GM21786 (cell line): ENCODE measurements around the gene MMP7.
"Not testable (repeated sequence)": the region's sequence is repeated elsewhere in the genome, so short reads cannot be mapped to it uniquely, and the experiment has no call there.

Experiments
- ATAC-seq: cut with Tn5 transposase; IDR thresholded peaks from one replicate; pipeline ENCODE4 v1.9.1; 2021; ENCODE audit not compliant: unreplicated experiment

Gene MMP7

DNA sequence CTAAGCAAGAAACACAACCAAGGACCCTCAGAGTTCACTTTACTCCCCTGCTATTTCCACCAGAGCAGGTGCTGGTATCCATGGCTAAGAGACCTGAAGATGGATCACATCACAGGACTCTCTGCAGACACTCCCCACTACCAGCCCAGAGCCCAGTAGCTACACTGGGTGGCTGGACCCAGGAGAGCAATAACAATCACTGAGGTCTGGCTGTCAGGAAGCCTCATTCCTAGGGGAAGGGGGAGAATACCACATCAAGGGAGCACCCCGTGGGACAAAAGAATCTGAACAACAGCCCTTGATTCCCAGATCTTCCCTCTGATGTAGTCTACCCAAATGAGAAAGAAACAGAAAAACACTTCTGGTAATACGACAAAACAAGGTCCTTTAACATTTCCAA, 9.0 kb upstream of the MMP7 start:
- ATAC-seq = no peak

DNA sequence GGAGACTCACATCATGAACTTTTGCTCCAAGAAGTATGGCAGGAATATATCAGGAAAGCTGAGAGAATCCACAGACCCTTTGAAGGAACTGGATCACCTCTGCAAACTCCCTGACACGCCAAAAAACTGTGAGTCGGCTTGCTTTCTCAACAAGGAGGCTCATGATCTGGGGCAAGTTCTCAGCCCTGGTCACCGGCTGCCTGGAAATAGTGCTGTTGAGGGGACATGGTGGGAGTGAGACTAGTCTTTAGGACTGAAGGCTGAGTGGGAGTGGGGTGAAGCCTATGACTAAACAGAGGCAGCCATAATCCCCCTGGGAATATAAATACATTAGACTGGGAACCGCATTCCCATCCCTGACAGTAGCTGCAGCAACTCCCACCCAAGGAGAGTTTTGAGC, 8.4 kb upstream of the MMP7 start:
- ATAC-seq = no peak

DNA sequence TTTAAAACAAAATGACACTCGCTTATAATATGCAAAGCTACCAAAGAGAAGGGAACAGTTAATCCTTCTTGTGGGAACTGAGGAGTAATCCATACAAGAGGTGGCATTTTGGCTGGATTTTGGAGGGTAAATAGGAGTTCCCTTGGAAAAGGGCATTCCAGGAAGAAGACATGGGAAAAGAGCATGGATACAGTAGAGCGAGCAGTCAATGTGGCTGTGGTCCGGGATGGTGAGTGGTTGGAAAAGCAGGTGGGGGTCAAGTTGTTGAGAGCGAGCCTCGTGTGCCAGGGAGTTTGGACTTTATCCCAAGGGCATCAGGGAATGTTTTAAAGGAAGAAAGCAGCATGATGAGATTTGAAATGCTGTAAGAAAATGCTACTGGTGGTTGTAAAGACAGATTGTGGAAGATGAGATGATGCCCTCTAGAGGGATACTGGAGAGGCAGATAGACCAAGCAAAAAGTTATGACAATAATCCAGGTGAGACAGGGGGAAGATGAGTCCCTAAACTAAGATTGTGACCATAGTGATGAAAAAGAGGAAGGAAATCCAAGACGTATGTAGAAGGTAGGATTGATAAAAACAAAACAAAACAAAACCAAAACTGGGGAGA, 3.8 kb upstream of the MMP7 start:
- no peak for ATAC-seq

DNA sequence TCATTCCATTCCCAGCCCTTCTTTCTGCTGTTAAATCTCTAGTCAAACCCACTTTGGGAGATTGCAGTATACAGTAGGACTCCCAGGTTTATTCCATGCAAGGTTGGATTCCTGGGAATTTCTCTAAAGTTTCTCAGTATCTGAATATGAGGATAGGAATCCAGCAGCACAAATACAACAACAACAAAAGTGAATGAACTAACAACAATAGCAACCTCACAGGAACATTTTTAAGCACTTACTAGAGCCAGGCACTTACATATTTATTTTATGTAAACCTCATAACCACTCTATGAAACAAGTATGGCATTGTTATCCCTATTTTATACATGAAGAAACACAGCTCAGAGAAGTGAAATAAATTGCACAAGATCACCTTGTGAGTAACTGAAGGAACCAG, 1.9 kb downstream of the MMP7 start:
- no peak for ATAC-seq

DNA sequence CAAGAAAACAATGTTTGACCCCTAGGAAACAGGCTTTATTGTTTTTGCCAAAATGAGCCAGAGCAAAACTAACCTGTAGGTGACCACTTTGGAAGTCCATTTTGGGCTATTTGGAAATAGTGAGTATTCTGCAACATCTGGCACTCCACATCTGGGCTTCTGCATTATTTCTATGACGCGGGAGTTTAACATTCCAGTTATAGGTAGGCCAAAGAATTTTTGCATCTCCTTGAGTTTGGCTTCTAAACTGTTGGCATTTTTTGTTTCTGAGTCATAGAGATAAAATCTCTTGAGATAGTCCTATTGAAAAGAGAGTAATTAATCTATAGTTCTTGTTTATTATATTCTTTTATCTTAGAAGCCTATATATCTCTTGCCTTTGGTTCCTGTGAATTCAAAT, 2.9 kb downstream of the MMP7 start:
- no peak for ATAC-seq

DNA sequence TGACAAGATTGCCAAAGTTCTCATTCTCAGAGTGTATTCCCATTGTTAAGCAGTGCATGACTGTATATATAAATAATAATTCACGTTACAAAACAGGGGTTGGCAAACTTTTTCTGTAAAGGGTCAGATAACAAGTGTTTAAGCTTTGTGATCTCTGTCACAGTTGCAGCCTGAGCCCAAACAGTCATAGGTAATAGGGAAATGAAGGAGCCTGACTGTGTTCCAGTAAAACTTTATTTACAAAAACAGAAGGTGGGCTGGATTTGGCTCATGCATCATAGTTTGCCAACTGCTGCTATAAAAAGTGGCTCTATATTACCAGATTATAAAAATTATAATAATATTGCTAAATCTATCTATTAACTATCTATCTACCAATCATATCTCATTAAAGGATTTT, 3.5 kb downstream of the MMP7 start:
- no peak for ATAC-seq

DNA sequence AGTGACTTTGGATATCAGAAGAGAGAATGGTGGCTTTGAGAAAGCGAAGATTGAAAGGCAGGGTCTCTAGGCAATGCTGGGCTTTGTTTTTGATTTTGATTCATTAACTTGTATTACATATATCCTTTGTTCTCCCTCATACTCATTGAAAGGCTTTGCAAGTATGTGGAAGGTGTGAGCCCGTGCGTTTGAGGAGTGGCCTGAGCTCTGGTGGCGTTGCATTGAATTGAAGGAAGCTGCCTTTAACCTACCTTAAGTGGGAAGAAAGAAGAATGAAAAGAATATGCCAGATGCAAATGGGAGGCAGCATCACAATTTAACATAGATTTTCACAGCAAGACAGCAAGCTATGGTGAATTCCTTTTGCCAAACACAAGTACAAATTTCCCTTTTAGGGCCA, 6.7 kb downstream of the MMP7 start:
- no peak for ATAC-seq

DNA sequence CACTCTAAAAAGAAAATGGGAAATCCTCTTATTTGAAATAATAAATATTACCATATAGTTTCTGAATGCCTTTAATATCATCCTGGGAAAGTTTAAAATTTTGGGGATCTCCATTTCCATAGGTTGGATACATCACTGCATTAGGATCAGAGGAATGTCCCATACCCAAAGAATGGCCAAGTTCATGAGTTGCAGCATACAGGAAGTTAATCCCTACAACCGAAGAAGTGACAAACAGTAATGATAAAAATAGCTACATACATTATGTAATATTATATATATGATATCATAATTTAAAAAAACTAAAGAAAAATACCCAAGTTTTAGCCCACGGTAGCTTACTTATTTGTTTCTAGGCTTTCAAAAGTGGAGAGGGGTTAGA, 7.4 kb downstream of the MMP7 start:
- ATAC-seq = no peak

DNA sequence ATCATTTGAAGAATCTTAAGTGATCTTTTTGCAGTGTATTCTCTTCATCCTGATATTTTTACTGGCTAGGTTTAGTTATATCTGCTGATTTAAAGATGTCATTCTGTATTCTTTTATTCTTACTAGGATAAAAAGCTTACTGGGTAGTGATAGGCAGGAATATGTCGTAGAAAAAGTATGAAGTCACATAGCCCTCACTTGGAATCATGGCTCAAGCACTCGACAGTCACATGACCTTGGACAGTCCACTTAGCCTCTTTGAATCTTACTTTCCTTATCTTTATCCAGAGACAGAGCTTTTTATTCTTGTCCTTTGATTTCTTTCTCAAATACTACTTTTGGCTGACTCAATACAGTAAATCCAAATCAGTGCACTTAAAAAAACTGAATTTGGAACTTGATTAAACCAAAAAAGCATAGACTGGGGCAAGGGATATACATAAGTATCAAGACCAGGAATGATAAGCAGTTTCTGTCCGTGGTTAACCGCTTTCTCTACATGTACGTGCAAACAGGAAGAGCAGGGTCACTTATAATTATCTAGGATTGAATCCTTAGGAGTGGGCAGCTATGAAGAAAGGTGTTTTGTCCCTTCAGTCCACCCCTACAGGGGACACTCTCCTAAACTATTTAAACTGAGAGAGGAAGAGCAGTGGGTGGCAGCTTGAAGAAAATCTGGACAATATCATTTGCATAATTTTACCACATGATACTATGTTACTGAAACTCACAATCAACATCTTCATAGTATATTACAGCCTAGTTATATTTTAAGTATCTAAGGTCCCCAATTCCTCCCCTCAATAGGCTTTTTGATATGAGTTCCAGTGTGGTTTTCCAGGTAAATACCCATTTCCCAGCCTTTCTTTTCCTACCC, 8.0 kb downstream of the MMP7 start:
- peak; percentile 64 for ATAC-seq

DNA sequence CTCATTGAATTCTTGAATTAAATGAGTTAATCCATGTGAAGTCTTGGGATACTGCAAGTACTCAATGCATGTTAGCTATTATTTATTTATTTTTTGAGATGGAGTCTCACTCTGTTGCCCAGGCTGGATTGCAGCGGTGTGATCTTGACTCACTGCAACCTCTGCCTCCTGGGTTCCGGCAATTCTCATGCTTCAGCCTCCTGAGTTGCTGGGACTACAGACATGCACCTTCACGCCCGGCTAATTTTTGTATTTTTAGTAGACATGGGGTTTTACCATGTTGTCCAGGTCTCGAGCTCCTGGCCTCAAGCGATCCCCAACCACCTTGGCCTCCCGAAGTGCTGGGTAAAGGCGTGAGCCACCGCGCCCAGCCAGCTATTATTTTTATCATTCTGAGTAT, 9.4 kb downstream of the MMP7 start:
- ATAC-seq = no peak

DNA sequence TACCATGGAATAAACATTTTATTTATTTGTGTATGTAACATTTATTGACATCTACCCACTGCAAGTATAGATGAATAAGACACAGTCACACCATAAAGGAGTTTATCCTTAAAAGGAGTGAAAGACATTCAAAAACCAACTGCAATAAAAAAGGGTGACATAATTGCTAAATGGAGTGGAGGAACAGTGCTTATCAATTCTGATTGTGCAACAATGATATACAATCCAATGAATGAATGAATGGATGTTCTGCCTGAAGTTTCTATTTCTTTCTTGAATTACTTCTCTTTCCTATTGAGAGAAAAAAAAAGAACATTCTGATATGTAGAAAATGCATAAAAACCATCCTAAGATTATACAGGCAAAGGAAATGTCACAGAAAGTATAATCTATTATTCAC, 10.0 kb downstream of the MMP7 start:
- no peak for ATAC-seq

DNA sequence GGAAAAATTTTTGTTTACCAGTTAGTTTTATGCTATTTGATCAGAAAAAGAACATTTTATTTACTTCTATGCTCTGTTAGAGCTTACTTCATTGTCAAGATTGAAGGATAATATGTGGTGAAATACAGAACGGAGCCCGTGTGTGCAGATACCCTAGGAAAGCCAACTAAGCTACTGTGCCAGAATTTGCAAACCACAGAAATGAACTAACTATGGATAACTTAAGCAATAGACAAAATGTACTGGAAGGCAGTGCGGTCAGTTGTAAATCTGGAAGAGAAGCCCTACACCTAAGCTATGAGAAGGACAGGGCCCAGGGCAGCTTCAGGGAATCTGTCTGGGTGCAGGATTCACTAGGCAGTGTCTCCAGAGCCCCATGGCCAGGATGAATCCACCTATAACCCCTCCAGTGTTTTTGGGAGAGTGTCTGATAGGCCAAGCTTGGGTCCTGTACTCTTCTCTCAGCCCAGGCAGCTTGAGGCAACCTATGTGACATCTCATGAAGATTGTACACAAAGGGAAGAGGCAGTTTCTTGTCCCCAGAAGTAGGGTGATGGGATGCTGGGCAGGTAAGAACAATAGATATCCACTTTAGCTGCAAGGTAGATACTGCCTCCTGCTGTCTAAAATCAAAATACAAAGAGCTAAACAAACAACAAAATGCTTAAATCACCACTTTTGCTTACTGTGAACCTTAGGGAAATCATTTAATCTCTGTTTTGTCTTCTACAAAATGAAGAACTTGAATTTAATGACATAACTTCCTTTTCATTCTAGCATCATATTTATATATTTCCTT, 12.1 kb downstream of the MMP7 start:
- no peak for ATAC-seq

DNA sequence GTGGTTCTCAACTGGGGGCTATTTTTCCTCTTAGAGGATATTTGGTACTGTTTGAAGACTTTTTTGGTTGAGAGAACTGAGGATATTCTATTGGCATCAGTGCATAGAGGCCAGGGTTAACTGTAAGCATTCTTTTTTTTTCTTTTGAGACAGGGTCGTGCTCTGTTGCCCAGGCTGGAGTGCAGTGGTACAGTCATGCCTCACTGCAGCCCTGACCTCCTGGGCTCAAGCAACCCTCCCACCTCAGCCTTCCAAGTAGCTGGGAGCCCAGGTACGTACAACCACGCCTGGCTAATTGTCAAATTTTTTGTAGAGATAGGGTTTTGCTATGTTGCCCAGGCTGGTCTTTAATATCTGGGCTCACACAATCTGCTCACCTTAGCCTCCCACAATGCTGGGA, 12.9 kb downstream of the MMP7 start:
- ATAC-seq = no peak

DNA sequence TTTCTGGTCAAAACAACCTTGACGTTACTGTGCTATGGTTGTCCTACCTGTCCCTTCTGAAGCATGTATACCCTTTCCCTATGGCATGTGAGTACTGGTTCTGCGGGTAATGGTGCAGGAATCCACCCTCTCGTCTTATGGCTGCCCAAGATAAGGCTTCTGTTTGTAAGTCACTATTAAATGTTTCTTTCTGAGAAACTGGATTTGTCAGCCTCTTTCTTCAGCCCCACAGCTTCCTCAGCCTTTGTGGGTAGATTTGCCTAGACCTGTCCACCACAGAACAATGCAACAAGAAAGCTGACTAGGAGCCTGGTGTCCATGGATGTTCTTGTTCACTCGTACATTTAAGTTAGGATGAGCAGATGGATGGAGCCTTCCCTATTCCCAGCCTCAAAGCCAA, 14.4 kb downstream of the MMP7 start:
- ATAC-seq = no peak

DNA sequence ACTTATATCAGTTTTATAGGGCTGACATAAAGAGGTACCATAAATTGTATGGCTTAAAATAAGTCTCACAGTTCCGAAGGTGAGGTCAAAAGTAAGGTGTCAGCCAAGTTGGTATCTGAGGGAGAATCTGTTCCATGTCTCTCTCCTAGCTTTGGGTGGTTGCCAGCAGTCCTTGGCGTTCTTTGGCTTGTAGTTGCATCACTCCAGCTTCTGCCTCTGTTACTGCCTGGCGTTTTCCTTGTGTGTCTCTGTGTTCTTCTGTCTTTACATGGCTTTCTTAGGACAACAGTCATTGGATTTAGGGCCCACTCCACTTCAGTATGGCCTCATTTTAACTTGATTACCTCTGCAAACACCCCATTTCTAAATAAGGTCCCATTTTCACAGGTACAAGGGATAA, 16.7 kb downstream of the MMP7 start:
- no peak for ATAC-seq

DNA sequence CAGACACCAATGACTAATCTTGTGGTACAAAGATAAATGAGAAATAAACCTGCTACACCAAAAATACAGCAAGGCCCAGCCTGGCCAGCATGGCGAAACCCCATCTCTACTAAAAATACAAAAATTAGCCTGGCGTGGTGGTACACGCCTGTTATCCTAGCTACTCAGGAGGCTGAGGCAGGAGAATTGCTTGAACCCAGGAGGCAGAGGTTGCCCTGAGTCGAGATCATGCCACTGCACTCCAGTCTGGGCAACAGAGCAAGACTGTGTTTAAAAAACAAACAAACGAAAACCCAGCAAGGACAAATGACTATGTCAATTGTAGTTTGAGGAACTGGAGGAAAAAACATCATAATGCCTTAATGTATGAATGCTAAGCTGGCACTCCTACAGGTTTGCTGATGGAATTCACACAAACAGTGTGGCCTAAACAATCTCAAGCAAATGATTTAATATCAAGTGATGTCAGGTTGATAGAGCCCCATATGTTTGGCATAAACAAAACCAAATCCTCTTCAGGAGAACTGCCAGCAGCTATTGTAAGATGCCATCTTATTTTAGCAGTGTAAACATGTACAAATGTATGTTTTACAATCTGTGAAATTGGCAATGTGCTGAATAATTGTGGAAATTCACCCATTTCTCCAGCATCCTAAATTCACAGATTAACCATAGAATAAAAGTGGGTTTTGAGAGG, 20.0 kb downstream of the MMP7 start:
- ATAC-seq = no peak

DNA sequence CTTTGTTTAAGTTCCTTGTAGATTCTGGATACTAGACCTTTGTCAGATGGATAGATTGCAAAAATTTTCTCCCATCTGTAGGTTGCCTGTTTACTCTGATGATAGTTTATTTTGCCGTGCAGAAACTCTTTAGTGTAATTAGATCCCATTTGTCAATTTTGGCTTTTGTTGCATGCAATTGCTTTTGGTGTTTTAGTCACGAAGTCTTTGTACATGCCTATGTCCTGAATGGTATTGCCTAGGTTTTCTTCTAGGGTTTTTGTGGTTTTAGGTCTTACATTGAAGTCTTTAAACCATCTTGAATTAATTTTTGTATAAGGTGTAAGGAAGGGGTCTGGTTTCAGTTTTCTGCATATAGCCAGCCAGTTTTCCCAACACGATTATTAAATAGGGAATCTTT, 27.7 kb downstream of the MMP7 start:
- not testable (repeated sequence) for ATAC-seq

DNA sequence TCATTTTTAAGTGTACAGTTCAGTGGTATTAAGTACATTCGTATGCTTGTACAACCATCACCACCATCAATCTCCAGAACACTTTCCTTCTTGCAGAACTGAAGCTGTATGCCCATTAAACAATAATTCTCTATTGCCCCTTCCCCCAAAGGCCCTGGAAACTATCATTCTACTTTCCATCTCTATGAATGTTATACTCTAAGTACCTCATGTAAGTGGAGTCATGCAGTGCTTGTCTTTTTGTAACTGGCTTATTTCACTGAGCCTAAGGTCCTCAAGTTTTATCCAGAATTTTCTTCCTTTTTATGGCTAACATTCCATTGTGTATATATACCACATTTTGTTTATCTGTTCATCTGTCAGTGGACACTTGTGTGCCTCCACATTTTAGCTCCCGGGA, 29.7 kb downstream of the MMP7 start:
- ATAC-seq = no peak

DNA sequence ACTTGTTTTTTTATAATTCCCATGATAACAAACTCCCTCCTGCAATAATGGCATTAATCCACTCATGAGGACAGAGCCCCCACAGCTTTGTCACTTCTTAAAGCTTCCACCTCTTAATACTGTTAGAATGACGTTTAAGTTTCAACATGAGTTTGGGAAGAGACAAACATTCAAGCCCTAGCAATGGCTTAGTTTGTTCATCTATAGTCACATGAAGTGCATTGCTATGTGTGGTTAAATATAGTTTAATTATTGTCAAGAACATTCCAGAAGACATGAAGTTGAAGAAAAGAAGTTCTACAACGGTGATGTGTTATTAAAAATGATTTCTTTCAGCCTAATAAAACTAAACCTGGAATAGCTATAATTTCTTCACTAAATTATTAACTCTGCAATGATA, 30.6 kb downstream of the MMP7 start:
- no peak for ATAC-seq

DNA sequence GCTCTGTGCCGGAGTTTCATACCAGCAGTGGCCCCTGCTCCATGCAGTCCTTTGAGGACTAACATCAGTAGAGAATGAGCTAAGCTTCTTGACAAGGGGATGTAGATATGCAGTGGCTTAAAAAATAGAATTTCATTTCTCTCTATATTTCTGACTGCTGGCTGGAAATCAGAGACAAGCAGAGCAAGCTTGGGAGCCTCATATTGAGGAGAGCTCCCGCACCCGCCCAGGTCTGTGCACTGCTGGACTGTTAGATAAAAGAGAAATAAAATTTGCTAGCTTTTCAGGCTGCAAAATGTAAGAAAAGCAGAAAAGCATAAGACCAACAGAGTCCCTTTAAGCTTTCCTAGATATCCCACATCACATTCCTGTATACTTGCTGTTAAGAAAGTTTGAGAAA, 31.4 kb downstream of the MMP7 start:
- ATAC-seq = no peak

DNA sequence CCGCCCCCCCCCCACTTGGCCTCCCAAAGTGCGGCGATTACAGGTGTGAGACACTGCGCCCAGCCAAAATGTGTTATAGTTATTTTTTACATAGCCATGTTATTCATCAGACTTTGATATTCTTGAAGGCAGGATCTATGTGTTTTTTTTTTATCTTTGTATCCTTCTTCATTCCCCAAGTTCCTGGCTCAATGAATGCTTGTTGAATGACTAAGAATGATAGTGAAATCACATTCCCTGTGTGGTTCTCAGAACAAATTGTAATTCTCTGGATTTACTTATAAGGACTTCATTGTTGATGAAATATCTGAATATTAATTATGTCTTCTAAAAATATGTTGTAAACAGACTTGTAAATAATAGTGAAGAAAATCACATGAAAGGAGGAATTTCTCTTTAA, 33.5 kb downstream of the MMP7 start:
- ATAC-seq = no peak
